ENCODE results near the gene ACOT7.

Gene ACOT7

GRCh38 chr1:6307099-6307498, 86.5 kb downstream of the ACOT7 start:
- no peak for DNase-seq

DNA sequence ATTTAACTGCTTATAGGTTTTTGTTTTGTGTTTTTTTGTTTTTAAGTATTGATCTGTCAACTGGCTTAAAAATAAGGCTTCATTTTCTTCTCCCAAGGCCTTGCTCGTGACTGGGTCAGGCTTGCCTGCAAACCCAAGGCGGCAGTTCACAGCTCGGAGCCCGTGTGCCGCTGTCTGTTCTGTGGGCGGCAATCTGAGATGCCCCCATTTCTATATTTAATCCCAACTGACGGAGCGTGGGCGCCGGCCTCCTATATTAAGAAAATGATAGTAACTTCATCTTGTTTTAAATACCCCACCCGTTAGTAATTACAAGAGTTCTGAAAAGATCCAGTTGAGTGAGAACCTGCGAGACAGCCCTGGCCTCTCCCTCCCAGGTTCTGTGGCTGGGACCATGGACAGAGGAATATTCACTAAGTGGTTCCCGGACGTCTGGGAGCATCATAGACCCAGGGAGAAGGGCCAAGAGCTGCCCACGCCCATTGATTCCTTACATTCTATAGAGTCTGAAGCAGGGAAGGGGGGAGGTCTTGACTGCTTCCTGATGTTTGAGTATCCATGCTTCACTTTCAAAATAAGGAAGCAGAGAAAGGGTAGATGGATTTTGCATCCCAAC, 90.1 kb downstream of the ACOT7 start:
- DNase-seq: no peak

DNA sequence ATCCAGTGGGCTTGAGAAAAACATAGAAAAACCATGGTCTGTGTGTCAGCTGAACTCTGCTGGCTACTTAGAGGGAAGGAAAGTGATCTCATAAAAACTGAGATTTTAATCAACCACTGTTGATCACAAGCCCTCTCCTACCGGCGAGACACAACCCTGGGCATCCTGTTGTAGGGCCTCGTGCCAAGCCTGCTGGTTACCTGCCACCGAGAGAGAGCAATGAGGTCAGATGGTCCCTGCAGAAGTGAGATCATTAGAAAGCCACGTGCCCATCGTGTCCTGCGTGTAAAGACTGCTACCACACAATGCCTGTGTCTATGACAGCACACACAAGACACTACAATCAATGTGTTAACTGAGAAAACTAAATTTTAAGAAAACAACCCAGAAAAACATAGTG, 91.0 kb downstream of the ACOT7 start:
- DNase-seq: no peak

DNA sequence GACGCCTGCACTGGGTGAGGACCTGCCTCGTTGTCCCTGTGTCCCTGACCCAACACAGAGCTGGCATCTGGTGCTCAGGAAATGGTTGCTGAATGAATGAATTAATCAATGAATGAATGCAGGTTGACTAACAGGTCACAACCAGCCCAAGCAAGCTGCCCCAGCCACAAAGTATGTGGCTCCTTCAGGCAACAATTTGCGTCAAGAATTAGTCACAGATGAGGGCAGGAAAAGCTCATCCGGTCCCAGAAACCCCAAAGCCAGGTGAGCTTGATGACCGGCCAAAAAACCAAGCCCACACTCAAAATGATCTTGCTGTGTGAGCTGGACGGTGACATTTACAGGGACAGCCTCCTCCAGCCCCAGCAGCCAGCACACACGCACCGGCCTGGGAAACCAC, 92.0 kb downstream of the ACOT7 start:
- DNase-seq: no peak

DNA sequence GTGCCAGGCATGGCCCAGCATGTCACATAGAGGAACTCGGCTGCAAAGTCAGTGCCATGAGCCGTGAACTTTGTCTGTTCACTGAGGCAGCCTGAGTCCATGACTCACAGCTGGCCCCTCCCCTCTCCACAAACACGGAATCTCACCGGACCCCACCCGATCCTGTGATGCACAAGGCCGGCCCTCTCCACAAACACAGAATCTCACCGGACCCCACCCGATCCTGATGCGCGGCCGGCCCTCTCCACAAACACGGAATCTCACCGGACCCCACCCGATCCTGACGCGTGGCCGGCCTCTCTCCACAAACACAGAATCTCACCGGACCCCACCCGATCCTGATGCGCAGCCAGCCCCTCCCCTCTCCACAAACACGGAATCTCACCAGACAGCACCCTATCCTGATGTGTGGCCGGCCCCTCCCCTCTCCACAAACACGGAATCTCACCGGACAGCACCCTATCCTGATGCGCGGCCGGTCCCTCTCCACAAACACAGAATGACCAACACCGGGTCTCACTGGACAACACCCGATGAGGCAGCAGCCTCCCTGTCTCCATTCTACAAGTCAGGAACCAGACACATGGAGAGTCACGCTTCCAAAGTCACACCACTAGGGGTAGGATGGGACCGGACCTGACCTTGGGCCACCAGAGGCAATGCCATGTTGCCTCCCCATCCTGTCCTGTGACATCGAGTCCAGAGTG, 93.1 kb downstream of the ACOT7 start:
- DNase-seq: no peak

GRCh38 chr1:6299557-6300165, 93.9 kb downstream of the ACOT7 start:
- no peak for DNase-seq

DNA sequence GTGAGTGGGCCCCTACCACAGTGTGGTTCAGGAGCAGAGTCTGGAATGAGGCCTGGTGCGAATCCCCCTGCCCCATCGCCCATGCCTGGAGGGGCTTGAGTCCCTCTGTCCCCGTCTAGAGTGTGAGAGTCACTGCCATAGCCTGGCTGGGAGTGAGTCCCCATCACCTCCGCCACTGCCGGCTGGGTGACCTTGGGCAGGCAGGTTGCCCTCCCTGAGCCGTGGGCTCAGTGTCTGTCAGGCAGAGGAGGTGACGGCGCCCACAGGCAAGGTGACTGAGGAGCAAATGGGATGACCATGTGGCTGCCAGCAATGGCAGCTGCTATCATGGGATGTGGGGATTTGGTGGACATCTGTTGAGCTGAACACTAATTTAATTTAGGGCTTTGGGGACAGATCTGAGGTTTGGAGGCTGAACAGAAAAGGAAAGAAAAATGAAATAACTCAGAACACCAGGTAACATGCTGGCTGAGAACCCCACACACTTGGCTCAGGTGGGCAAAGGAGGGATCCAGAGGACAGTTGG, 94.6 kb downstream of the ACOT7 start:
- no peak for DNase-seq

- DNase-seq: no peak
Observed at GRCh38 chr1:6298530-6298929, 95.0 kb downstream of the ACOT7 start.

DNA sequence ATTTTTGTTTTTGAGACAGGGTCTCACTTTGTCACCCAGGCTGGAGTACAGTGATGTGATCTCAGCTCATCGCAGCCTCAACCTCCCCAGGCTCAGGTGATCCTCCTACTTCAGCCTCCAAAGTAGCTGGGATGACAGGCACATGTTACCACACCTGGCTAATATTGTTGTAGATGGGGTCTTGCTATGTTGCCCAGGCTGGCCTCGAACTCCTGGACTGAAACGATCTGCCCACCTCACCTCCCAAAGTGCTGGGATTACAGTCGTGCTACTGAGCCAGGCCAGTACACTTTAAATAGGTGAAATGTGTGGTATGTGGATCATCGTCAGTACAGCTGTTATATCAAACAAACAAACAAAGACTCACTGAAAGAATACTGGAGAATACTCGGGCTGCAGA, 97.7 kb downstream of the ACOT7 start:
- no peak for DNase-seq

DNA sequence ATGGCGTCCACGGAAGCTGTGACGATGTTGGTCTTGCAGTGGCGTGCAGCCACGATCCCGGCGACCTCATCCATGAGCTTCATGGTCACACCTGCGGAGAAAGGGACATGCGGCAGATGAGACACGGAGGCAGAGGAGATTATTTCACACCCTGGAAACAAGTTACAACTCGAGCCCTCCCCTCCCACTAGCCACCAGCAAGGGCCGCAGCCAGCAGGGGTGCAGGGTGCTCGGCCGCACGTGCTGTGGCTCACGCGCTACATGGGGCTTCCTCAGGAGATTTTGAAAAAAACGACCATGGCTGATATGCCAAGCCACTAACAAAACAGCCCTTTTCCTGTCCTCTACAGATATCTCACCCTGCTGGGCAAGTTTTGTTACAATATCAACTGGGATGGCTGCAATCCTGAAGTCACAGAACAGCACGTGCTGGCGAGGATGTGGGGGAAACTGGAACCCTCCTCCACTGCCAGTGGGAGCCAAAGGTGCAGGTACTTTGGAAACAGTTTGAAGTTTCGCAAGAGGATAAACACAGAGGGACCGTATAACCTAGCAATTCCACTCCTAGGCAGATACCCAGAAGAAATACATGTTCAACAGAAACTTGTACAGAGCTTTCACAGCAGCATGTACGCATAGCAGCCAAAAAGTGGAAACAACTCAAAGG, 98.5 kb downstream of the ACOT7 start:
- no peak for DNase-seq

DNA sequence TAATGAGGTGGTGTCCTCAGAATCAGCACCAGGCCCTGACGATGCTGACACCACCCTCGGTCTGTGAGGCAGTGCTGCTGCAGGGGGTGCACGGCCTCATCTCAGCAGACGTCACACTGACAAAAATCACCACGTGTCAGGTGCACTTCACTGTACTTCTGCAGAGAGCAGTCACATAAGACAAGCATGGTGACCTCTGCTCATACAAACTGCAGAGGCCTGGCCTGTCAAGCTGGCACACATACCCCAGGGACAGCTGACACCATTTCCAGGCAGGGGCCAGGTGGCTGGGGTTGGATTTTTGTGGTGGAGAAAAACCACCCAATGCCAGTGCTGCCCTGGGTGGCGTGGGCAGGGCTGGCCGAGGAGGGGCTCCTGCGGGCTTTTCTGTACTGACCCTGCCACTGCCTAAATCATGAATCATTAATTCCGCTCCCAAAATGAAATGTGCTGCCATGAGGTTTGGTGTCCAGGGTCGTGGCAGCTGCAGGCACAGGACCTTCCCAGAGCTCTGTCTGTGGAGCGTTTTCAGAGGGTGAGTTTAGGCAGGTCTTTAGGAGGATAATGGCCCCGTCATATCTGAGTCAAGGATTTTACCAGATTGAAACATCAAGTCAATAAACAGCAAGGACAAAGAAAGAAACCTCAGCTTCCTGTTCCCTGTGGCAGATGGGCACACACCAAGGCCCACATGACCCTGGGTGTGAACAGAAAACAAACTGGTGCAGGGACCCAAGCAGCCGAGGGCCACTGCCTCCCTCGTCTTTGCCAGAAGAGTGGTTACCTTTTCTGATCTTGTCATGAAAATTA, 99.3 kb downstream of the ACOT7 start:
- DNase-seq: no peak

DNA sequence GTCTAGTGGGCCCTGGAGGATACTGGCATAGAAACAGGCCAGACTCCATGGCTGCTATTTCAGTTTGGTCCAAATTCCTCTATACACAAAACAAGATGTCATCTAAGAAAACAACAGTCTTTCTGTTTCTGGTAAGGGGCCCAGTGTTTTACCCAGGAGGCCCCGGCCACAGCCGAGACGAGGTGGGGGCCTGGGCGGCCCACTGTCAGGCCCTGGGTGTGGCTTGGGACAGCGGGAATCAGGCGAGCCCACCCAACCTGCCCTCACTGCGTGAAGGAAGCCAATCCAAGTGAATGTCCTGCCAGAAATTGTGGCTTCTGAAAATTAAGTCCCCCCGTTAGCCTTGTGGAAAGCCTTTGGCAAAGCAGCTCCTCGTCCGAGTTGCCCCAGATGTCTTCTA, 101.5 kb downstream of the ACOT7 start:
- DNase-seq: no peak

DNA sequence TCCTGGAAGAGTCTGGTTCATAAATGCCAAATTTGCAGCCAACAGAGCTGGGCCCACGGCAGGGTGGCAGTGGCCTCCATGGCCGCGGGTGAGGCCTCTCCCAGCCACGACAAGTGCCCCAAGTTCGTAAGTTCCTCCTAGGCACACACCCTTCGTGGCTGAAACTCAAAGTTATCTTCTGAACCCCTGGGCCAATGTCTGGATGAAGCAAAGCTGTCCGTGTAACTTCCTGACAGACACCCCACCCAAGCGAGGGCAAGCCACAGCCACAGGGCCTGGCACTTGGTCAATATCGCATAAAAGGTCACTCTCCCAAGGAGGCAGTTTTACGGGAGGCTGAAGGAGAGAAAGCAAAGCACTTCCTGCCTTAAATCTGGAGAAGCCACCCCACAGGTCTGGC, 104.9 kb downstream of the ACOT7 start:
- DNase-seq: no peak

GRCh38 chr1:6288026-6288425, 105.5 kb downstream of the ACOT7 start:
- no peak for DNase-seq

DNA sequence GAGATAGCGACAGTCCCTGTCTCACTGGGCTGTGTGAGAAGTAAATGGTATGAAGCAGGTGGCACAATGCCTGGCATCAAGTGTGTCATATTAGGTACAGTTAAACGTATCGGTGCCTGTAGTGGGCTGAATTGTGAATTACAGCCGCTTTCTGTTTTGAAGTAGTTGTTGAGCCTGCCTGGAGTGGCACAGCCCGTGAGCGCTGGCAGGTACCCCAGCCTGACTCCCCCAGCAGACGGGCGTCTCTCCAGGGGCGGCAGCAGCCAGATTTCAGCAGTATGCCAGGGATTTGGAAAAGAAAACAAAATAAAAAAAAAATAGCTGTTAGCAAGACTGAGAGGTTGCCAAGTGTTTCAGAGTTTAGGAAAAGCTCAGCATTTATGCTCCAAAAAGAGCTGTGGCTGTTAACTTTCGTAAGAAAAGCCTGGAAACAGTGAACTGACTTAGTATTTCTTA, 106.1 kb downstream of the ACOT7 start:
- DNase-seq: no peak

DNA sequence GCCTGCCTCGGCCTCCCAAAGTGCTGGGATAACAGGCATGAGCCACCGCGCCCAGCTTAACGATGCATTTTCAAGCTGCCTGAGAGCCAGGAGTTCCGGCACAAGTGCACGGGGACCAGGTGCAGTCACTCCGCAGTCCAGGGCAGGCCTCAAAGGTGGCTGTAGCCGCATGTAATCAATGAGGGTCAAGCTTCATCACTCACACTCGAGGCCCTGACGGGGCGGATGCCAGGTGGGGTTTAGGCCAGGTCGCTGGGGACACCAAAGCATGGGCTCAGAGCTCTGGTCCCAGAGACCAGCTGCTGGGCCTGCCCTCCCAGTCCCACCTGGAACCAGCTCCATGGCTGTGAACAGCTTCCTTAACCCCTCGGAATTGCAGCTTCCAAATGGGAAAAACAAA, 106.5 kb downstream of the ACOT7 start:
- DNase-seq: no peak

DNA sequence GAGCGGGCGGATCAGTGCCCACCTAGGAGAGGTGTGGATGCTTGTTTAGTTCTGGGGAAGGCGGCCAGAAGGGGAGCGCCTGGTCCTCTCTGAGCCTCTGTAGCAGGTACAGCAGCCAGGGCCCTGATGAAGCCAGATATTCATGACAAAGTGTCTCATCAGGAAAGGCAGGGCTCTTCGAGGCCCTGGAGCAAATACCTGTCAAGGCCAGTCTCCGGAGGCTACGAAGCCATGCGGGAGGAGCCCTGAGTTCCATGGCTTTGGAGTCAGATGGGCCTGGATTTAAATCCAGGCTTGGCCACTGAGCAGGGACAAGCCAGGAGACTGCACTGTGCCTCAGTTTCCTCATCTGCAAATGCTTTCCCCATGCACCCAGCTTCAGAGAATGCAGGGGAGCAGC, 107.3 kb downstream of the ACOT7 start:
- DNase-seq: no peak

DNA sequence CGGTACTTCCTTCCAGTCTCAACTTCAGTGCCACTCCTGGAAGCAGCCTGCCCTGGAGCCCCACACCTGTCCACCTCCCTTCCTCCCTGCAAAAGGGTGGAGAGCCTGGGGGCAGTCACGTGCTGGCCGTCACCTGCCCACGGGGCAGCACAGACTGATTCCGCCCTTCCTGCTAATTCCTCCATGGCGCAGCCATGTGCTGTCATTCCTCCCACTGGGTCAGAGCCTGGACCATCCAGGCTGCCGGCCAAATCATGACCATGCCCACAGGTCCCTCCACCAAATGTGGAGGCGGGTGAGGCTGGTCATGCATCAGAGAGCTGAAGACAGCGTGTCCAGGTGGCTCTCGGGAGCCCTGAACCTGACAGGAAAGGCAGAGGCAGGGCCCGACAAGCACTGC, 108.2 kb downstream of the ACOT7 start:
- no peak for DNase-seq

- no peak for DNase-seq
Observed at GRCh38 chr1:6282577-6283270, 110.8 kb downstream of the ACOT7 start.

GRCh38 chr1:6281511-6282402, 111.8 kb downstream of the ACOT7 start:
- no peak for DNase-seq

Data from NCI-H2227 treated with DMSO at 0.1 percent for 48 hours (cell line).